ENCODE measurements around the gene CEP250.
"Not testable (repeated sequence)": the region's sequence is repeated elsewhere in the genome, so short reads cannot be mapped to it uniquely, and the experiment has no call there.

The CEP250 gene

GRCh38 chr20:35541783-35542662 lies 86.6 kb downstream of the CEP250 start, which contains the start of gene ERGIC3:
Gene ERGIC3 (plus strand): TSS chr20:35542078. CDS start chr20:35542098, 20 bp downstream.
- Mint-ChIP-seq H3K27ac (peak within 1 kb of the TSS; percentile 71), H3K27me3 (no peaks in the 10 kb centered on the region), H3K36me3 (peaks cover 4% of the 10 kb centered on the region), H3K4me3 (peak within 1 kb of the TSS; percentile 91), H3K9me3 (no peaks in the 10 kb centered on the region), H3K4me1 (peaks cover 4% of the 10 kb centered on the region)
- DNase-seq (ENCODE audit: low spot score in 2 of 2) (peak; percentile 95 to 97), ATAC-seq (ENCODE audit: low read depth) (peak; percentile 93)

GRCh38 chr20:35542990-35543389 lies 87.6 kb downstream of the CEP250 start:
- peak overlapping the region; percentile 71 for H3K27ac Mint-ChIP-seq
- DNase-seq (ENCODE audit: low spot score in 2 of 2) = no peak
- H3K4me1 Mint-ChIP-seq = peaks cover 4% of the 10 kb centered on the region
- H3K9me3 Mint-ChIP-seq = no peaks in the 10 kb centered on the region
- no peak for ATAC-seq (ENCODE audit: low read depth)
- H3K4me3 Mint-ChIP-seq = peak overlapping the region; percentile 91
- peaks cover 4% of the 10 kb centered on the region for H3K36me3 Mint-ChIP-seq
- H3K27me3 Mint-ChIP-seq = no peaks in the 10 kb centered on the region

- no peak overlapping the region for H3K27ac Mint-ChIP-seq
- H3K27me3 Mint-ChIP-seq = no peaks in the 10 kb centered on the region
- peaks cover 7% of the 10 kb centered on the region for H3K36me3 Mint-ChIP-seq
- DNase-seq (ENCODE audit: low spot score in 2 of 2) (no peak), ATAC-seq (ENCODE audit: low read depth) (no peak)
- H3K9me3 Mint-ChIP-seq = no peaks in the 10 kb centered on the region
- H3K4me1 Mint-ChIP-seq = peaks cover 4% of the 10 kb centered on the region
- no peak overlapping the region for H3K4me3 Mint-ChIP-seq
Observed at GRCh38 chr20:35544436-35544835, 89.0 kb downstream of the CEP250 start.

GRCh38 chr20:35544941-35545340 lies 89.5 kb downstream of the CEP250 start:
- H3K4me3 Mint-ChIP-seq; H3K27ac Mint-ChIP-seq; H3K36me3 Mint-ChIP-seq; H3K27me3 Mint-ChIP-seq; DNase-seq (ENCODE audit: low spot score in 2 of 2); H3K4me1 Mint-ChIP-seq; ATAC-seq (ENCODE audit: low read depth); H3K9me3 Mint-ChIP-seq: not testable (repeated sequence)

GRCh38 chr20:35546127-35546526 lies 90.7 kb downstream of the CEP250 start:
- no peak overlapping the region for H3K4me3 Mint-ChIP-seq
- H3K27ac Mint-ChIP-seq = no peak overlapping the region
- DNase-seq (ENCODE audit: low spot score in 2 of 2) (no peak), ATAC-seq (ENCODE audit: low read depth) (no peak)
- no peaks in the 10 kb centered on the region for H3K9me3 Mint-ChIP-seq
- H3K36me3 Mint-ChIP-seq = peaks cover 11% of the 10 kb centered on the region
- peaks cover 2% of the 10 kb centered on the region for H3K4me1 Mint-ChIP-seq
- no peaks in the 10 kb centered on the region for H3K27me3 Mint-ChIP-seq

GRCh38 chr20:35547329-35547728 lies 91.9 kb downstream of the CEP250 start:
- peaks cover 11% of the 10 kb centered on the region for H3K36me3 Mint-ChIP-seq
- no peak overlapping the region for H3K4me3 Mint-ChIP-seq
- peaks cover 2% of the 10 kb centered on the region for H3K4me1 Mint-ChIP-seq
- ATAC-seq (ENCODE audit: low read depth) (no peak), DNase-seq (ENCODE audit: low spot score in 2 of 2) (no peak)
- no peaks in the 10 kb centered on the region for H3K27me3 Mint-ChIP-seq
- H3K9me3 Mint-ChIP-seq = no peaks in the 10 kb centered on the region
- H3K27ac Mint-ChIP-seq = no peak overlapping the region

GRCh38 chr20:35551503-35551902 lies 96.1 kb downstream of the CEP250 start:
- H3K27me3 Mint-ChIP-seq = no peaks in the 10 kb centered on the region
- DNase-seq (ENCODE audit: low spot score in 2 of 2) (no peak), ATAC-seq (ENCODE audit: low read depth) (no peak)
- no peak overlapping the region for H3K27ac Mint-ChIP-seq
- H3K4me1 Mint-ChIP-seq = no peaks in the 10 kb centered on the region
- H3K36me3 Mint-ChIP-seq = peaks cover 20% of the 10 kb centered on the region
- no peaks in the 10 kb centered on the region for H3K9me3 Mint-ChIP-seq
- H3K4me3 Mint-ChIP-seq = no peak overlapping the region

GRCh38 chr20:35552914-35553313 lies 97.5 kb downstream of the CEP250 start:
- Mint-ChIP-seq H3K4me1 (no peaks in the 10 kb centered on the region), H3K27ac (no peak overlapping the region), H3K4me3 (no peak overlapping the region), H3K9me3 (no peaks in the 10 kb centered on the region), H3K27me3 (no peaks in the 10 kb centered on the region), H3K36me3 (peaks cover 24% of the 10 kb centered on the region)
- DNase-seq (ENCODE audit: low spot score in 2 of 2) (no peak), ATAC-seq (ENCODE audit: low read depth) (no peak)

GRCh38 chr20:35555461-35555860 lies 100.1 kb downstream of the CEP250 start:
- not testable (repeated sequence) for DNase-seq (ENCODE audit: low spot score in 2 of 2); H3K4me3 Mint-ChIP-seq; H3K9me3 Mint-ChIP-seq; H3K4me1 Mint-ChIP-seq; H3K27ac Mint-ChIP-seq; ATAC-seq (ENCODE audit: low read depth); H3K27me3 Mint-ChIP-seq
- H3K36me3 Mint-ChIP-seq = peaks cover 17% of the 10 kb centered on the region

GRCh38 chr20:35555951-35556645 lies 100.7 kb downstream of the CEP250 start:
- Mint-ChIP-seq H3K27me3 (no peaks in the 10 kb centered on the region), H3K36me3 (peaks cover 17% of the 10 kb centered on the region), H3K4me3 (no peak overlapping the region)

GRCh38 chr20:35556871-35557270 lies 101.5 kb downstream of the CEP250 start:
- DNase-seq (ENCODE audit: low spot score in 2 of 2) (no peak), ATAC-seq (ENCODE audit: low read depth) (no peak)
- Mint-ChIP-seq H3K4me1 (no peaks in the 10 kb centered on the region), H3K9me3 (no peaks in the 10 kb centered on the region), H3K4me3 (no peak overlapping the region), H3K36me3 (peaks cover 17% of the 10 kb centered on the region), H3K27me3 (no peaks in the 10 kb centered on the region), H3K27ac (no peak overlapping the region)

More at GRCh38 chr20:35555951-35556645, 100.7 kb downstream of the CEP250 start:
- Mint-ChIP-seq H3K27ac (no peak overlapping the region), H3K9me3 (no peaks in the 10 kb centered on the region), H3K4me1 (no peaks in the 10 kb centered on the region)
- no peak for ATAC-seq (ENCODE audit: low read depth)
- DNase-seq (ENCODE audit: low spot score in 2 of 2) = no peak

GRCh38 chr20:35558451-35558850 lies 103.1 kb downstream of the CEP250 start:
- Mint-ChIP-seq H3K4me1 (no peaks in the 10 kb centered on the region), H3K36me3 (peaks cover 17% of the 10 kb centered on the region), H3K27me3 (no peaks in the 10 kb centered on the region), H3K4me3 (no peak overlapping the region), H3K27ac (no peak overlapping the region), H3K9me3 (no peaks in the 10 kb centered on the region)
- ATAC-seq (ENCODE audit: low read depth) (no peak), DNase-seq (ENCODE audit: low spot score in 2 of 2) (no peak)

GRCh38 chr20:35559042-35559693 lies 103.8 kb downstream of the CEP250 start:
- no peak overlapping the region for H3K27ac Mint-ChIP-seq
- no peak for ATAC-seq (ENCODE audit: low read depth)
- H3K4me3 Mint-ChIP-seq = no peak overlapping the region
- no peaks in the 10 kb centered on the region for H3K4me1 Mint-ChIP-seq
- DNase-seq (ENCODE audit: low spot score in 2 of 2) = no peak
- peaks cover 16% of the 10 kb centered on the region for H3K36me3 Mint-ChIP-seq
- H3K9me3 Mint-ChIP-seq = no peaks in the 10 kb centered on the region
- no peaks in the 10 kb centered on the region for H3K27me3 Mint-ChIP-seq

GRCh38 chr20:35560105-35560511 lies 104.7 kb downstream of the CEP250 start:
- ATAC-seq (ENCODE audit: low read depth) (no peak), DNase-seq (ENCODE audit: low spot score in 2 of 2) (no peak)
- H3K4me3 Mint-ChIP-seq = no peak overlapping the region
- H3K9me3 Mint-ChIP-seq = no peaks in the 10 kb centered on the region
- peaks cover 9% of the 10 kb centered on the region for H3K36me3 Mint-ChIP-seq
- H3K27ac Mint-ChIP-seq = no peak overlapping the region
- no peaks in the 10 kb centered on the region for H3K4me1 Mint-ChIP-seq
- no peaks in the 10 kb centered on the region for H3K27me3 Mint-ChIP-seq
